HG03565 (cell line): ENCODE measurements around the gene FRG2C.
"Not testable (repeated sequence)": the region's sequence is repeated elsewhere in the genome, so short reads cannot be mapped to it uniquely, and the experiment has no call there.

ENCODE experiments used
- ATAC-seq: cut with Tn5 transposase; IDR thresholded peaks from one replicate; pipeline ENCODE4 v1.9.1; 2021; ENCODE audit warnings: mild to moderate bottlenecking, moderate library complexity; ENCODE audit not compliant: unreplicated experiment

FRG2C gene

DNA sequence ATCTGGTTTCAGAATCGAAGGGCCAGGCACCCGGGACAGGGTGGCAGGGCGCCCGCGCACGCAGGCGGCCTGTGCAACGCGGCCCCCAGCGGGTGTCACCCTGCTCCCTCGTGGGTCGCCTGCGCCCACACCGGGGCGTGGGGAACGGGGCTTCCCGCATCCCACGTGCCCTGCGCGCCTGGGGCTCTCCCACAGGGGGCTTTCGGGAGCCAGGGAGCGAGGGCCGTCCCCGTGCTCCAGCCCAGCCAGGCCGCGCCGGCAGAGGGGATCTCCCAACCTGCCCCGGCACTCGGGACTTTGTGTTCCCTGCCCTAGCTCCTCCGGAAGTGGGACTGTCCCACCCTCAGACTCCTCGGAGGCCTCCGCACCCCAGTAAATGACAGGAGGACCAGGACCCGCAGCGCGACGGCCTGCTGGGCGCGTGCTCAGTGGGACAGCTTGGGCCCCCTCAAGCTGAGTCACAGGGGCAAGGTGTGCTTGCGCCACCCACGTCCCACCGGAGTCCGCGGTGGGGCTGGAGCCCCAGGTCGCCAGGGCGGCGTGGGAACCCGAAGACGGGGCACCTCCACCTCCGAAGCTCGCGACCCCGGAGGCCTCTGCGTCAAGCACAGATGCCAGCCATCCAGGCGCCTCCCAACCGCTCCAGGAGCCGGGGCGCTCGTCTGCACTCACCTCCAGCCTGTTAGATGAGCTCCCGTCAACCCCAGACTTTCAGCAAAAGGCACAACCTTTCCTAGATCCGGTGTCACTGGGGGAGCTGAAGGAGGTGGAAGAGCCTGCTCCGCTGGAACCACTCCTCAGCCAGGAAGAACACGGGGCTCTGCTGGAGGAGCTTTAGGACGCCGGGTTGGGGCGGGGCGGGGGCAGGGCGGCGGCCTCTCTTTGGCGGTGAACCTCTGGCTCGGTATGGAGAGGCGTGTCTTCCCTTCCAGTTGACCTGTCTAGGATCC, 5.5 kb downstream of the FRG2C start:
- not testable (repeated sequence) for ATAC-seq

- ATAC-seq = not testable (repeated sequence)
Observed at GRCh38 chr3:75670298-75671286, 6.5 kb downstream of the FRG2C start.

GRCh38 chr3:75671287-75672139, 7.4 kb downstream of the FRG2C start:
- ATAC-seq = not testable (repeated sequence)

DNA sequence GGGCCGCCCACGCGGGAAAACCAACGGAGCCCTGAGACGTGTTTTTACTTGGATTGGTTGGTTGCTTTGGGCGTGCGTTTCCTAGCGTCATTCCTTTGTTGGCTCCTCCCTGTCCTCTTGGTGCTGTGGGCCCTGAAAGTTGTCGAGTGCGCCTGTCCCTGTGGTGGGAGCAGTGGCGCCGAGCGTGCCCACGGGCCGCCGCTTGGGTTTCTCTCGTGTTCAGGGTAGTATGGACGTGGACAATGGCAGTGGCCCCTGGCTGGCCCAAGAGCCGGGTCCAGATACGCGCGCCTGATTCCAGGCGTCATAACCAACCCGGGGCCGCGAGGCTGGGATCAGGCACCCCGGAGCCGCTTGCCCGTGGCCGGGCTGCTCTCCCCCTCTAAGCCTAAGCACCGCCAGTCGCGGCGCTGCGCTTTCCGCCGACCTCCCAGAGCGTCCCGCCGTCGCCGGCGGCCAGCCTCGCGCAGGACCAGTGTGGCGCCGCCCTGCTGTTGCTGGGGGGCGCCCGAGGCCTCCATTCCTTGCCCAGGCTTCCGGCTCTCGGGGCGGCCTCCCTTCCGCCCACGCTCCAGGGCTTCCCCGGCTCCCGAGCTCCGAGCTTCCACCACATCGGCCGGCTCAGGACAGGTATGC, 8.1 kb downstream of the FRG2C start:
- ATAC-seq = not testable (repeated sequence)

GRCh38 chr3:75683965-75684364, 19.8 kb downstream of the FRG2C start:
- not testable (repeated sequence) for ATAC-seq

GRCh38 chr3:75687323-75687722, 23.2 kb downstream of the FRG2C start:
- no peak for ATAC-seq

DNA sequence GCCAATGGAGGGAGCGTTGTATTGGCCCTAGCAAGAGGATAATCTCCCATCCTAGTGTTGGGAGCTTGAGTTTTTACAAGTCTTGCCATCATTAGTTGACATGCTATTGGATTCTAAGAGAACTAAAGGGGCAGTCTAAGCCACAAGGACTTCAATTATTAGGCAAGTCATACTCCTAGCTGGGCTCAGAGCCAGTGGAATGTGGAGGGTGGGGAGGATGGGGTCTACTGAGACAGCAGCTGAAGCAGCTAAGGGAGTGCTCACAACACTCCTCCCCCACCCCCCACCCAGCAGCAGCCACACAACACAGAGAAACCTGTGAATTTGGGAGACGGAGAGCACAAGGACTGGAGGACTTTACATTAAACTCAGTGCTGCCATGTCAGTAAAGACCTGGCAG, 27.9 kb downstream of the FRG2C start:
- no peak for ATAC-seq
